Measurements from ENCODE around the gene ELL3.

The ELL3 gene

GRCh38 chr15:43723151-43723550, 53.6 kb downstream of the ELL3 start:
- DNase-seq (ENCODE audit: low read depth in 2 of 2), result no peak
